TTC549 (cell line): ENCODE results near the gene SPINT1.

ENCODE experiments used
- FAIRE-seq: peaks from 2 replicates; lab custom pipeline; 2012; peaks lifted over from hg19 to GRCh38; lab: Jason Lieb, UNC

SPINT1 gene

DNA sequence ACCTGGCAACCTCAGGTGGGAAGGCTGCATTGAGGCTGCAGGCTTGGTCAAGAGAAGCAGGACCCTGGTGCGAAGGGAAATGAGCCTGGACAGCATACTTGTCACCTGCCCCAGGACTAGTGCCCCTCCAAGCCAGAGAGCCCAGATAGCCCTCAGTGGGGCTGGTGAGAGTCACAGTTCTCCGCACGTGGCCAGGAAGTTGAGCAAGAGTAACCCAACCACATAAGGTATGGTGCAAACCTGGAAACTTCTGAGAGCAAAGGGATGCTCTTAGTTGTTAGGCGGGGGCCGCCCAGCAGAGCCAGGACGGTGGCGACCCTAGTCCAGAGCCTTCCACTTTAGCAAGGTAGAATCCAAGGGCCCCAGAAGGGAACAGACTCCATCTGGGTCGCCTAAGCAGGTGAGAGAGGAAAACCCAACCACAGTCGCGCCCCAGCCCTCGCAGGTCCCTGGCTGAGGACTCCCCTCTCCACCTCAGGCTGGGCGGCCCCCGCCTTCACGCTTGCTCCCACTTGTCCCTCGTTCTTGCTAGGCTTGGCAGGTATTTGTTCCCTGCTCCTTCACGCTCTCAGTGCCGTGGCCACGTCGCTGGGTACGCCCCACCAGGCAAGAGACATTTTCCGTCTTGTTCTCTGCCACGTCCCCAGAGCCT is 49.3 kb downstream of the SPINT1 start:
- no peak for FAIRE-seq

GRCh38 chr15:40893733-40894680 is 50.2 kb downstream of the SPINT1 start, which contains the start of gene VPS18:
Gene VPS18, plus strand, starts transcription at chr15:40894450. Its CDS starts 319 bp downstream, at chr15:40894769.
- peak; percentile 58 for FAIRE-seq

GRCh38 chr15:40894681-40895448 is 51.0 kb downstream of the SPINT1 start:
- no peak for FAIRE-seq

DNA sequence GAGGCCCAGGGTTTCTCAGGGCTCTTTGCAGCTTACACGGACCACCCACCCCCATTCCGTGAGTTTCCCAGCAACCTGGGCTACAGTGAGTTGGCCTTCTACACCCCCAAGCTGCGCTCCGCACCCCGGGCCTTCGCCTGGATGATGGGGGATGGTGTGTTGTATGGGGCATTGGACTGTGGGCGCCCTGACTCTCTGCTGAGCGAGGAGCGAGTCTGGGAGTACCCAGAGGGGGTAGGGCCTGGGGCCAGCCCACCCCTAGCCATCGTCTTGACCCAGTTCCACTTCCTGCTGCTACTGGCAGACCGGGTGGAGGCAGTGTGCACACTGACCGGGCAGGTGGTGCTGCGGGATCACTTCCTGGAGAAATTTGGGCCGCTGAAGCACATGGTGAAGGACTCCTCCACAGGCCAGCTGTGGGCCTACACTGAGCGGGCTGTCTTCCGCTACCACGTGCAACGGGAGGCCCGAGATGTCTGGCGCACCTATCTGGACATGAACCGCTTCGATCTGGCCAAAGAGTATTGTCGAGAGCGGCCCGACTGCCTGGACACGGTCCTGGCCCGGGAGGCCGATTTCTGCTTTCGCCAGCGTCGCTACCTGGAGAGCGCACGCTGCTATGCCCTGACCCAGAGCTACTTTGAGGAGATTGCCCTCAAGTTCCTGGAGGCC is 55.8 kb downstream of the SPINT1 start:
- FAIRE-seq = no peak

DNA sequence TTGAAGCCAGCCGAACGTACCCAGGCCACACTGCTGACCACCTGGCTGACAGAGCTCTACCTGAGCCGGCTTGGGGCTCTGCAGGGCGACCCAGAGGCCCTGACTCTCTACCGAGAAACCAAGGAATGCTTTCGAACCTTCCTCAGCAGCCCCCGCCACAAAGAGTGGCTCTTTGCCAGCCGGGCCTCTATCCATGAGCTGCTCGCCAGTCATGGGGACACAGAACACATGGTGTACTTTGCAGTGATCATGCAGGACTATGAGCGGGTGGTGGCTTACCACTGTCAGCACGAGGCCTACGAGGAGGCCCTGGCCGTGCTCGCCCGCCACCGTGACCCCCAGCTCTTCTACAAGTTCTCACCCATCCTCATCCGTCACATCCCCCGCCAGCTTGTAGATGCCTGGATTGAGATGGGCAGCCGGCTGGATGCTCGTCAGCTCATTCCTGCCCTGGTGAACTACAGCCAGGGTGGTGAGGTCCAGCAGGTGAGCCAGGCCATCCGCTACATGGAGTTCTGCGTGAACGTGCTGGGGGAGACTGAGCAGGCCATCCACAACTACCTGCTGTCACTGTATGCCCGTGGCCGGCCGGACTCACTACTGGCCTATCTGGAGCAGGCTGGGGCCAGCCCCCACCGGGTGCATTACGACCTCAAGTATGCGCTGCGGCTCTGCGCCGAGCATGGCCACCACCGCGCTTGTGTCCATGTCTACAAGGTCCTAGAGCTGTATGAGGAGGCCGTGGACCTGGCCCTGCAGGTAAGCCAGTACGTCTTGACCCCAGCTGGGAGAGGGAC is 56.6 kb downstream of the SPINT1 start:
- no peak for FAIRE-seq

DNA sequence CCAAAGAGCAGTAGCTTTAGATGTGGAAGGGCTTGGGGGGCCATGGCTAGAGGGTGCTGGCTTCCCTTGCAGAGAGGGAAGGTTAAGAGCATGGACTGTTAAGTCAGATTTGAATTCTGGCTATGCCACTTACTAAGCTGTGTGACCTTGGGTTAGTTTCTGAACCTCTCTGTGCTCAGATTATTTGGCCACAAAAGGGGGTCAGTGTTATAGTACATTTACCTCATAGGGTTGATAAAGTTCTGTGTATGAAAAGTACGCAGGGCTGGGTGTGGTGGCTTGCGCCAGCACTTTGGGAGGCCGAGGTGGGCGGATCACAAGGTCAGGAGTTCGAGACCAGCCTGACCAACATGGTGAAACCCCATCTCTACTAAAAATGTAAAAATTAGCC is 57.2 kb downstream of the SPINT1 start:
- FAIRE-seq = no peak

DNA sequence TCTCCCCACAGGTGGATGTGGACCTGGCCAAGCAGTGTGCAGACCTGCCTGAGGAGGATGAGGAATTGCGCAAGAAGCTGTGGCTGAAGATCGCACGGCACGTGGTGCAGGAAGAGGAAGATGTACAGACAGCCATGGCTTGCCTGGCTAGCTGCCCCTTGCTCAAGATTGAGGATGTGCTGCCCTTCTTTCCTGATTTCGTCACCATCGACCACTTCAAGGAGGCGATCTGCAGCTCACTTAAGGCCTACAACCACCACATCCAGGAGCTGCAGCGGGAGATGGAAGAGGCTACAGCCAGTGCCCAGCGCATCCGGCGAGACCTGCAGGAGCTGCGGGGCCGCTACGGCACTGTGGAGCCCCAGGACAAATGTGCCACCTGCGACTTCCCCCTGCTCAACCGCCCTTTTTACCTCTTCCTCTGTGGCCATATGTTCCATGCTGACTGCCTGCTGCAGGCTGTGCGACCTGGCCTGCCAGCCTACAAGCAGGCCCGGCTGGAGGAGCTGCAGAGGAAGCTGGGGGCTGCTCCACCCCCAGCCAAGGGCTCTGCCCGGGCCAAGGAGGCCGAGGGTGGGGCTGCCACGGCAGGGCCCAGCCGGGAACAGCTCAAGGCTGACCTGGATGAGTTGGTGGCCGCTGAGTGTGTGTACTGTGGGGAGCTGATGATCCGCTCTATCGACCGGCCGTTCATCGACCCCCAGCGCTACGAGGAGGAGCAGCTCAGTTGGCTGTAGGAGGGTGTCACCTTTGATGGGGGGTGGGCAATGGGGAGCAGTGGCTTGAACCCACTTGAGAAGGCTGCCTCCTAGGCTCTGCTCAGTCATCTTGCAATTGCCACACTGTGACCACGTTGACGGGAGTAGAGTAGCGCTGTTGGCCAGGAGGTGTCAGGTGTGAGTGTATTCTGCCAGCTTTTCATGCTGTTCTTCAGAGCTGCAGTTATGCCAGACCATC is 59.0 kb downstream of the SPINT1 start:
- FAIRE-seq = no peak

GRCh38 chr15:40904552-40905201 is 60.8 kb downstream of the SPINT1 start:
- no peak for FAIRE-seq

DNA sequence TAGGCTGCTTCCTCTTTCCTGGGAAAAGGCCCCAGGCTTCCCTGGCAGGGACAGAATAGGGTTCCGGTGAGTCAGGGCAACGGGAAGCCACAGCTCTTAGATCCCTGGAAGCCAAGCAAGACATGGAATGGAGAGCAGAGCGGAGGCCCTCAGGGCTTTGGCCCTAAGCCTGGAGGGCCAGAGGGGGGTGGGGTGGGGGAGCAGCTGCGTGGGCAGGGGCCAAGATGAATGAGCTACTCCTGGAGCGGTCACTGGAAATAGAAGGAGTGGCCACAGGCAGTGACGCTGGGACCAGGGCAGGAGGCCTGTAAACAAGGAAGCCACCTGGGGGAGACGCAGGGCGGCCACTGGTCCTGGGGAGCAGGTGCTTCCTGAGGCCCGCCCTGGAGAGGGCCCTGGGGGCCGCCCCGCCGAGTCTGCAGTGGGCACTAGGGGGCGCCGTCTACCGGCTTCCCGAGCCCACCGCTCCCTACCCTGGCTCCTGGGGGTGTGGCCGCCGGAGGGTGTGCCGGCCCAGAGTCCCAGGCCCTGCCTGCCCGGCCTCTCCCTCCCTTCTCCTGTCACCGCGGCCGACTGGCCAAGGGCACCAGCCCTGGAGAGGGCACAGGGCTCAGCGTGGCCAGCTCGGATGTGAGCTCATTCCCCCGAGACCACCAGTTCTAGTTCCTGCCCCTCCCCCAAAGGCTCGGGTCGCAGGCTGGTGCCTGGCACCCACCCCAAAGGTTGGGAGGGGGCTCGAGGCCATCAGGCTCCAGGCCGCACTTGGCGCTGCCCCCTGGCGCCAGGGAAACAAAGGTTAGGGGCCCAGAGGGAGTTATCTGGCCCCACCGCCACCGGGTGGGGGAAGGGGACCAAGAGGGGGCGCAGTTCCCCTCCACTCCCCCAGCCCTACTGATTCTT is 62.5 kb downstream of the SPINT1 start:
- no peak for FAIRE-seq

DNA sequence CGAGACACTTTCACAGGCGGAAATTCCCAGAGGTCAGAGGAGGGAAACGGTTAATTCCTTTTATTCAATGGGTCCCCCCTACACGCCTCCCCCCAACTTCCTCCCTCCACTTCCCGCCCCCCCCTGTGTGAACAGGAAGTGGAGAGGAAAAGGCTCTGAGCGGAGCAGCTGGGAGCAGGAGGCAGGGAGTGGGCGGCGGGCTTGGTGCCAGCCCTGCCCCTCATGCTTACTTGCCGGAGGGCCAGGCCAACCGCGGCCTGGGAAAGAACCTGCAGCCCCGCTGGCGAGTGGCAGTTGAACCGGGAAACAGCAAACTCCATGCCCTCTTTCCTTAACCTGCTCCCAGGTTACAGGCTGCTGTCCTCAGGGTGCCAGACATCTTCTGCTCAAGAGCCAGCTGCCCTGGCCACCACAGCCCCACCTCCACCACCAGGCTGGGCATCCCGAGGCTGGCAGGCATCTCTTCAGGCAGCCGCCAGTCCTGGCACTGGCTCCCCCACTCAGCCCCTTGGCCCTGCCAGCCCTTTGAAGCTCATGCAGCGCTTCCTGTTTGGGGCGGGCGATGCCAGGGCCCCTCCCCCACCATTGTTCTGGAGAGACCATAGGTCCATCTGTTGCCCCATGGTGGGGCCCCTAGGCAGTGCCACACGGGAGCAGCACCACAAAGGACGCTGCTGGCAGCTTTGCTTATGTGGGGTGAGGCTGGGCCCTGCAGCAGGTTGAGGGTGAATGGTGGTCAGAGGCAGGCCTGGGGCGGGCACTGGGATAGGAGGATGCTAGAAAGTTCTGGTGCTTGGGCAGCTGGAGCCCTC is 63.3 kb downstream of the SPINT1 start:
- no peak for FAIRE-seq
